HepG2 (cell line): ENCODE data around the gene SLC5A12. TPM values are rescaled to one million over a fixed set of nuclear protein-coding genes. Genes with fewer than 3 reads are reported as not detected.
A peak's percentile ranks its signal among the peaks of the same experiment; 100 is the strongest.

ENCODE experiments used
- ATAC-seq: fragments of 200-7000 bp; cut with Tn5 transposase; 3 replicates; pipeline ENCODE4 v1.9.1; 2020; ENCODE audit warnings: mild to moderate bottlenecking, moderate library complexity
- Bru-seq: library from RNA; stranded (reverse); fragments of 400-500 nt; gene quantifications from one replicate; lab custom pipeline; 2021; lab: Mats Ljungman, UMichigan
- BruChase-seq, 2 experiments: library from RNA; stranded (reverse); fragments of 400-500 nt; gene quantifications; one replicate each; lab custom pipeline; 2021; lab: Mats Ljungman, UMichigan
- BruUV-seq: library from RNA; stranded (reverse); fragments of 400-500 nt; replicated peaks from 2 replicates; lab custom pipeline; 2021; lab: Mats Ljungman, UMichigan
- CTCF ChIA-PET: fragments of 300-600 bp; formaldehyde crosslinking; extraction: SDS; loops from one replicate; lab custom pipeline; 2021; ENCODE audit warnings: low total read pairs, inconsistent platforms, low intra/inter-chr PET ratio; lab: Yijun Ruan, JAX
- POLR2A ChIA-PET: fragments of 350-600 bp; sonication (Branson Sonifier 250); formaldehyde crosslinking; loops from one replicate; lab custom pipeline; 2020; ENCODE audit warnings: antibody characterized with exemption, inconsistent platforms; lab: Yijun Ruan, JAX
- DNase-seq: peaks from one replicate; pipeline ENCODE4 v3.0.0-alpha.2; 2015; ENCODE audit warnings: low spot score
- FAIRE-seq: peaks from 3 replicates; lab custom pipeline; 2011; peaks lifted over from hg19 to GRCh38; lab: Jason Lieb, UNC
- H2AFZ ChIP-seq: one replicate; pipeline ENCODE4 v1.6.1; 2011; ENCODE audit warnings: low read length, inconsistent platforms
- H3K27ac ChIP-seq: fragments of 300-600 bp; 3 replicates; pipeline ENCODE4 v1.8.0; 2011; ENCODE audit warnings: mixed run types, mild to moderate bottlenecking, mixed read lengths, low read length, inconsistent platforms; ENCODE audit not compliant: insufficient read depth; ENCODE audit errors: extremely low read length
- H3K27me3 ChIP-seq, 2 experiments: fragments of 200-600 bp in 1 of 2; 2 replicates in 1 of 2; 3 replicates in 1 of 2; pipeline versions ENCODE4 v1.6.0 to v1.8.0; 2011; ENCODE audit warnings: low read length in 2 of 2, mild to moderate bottlenecking in 2 of 2, moderate library complexity in 2 of 2, inconsistent platforms in 1 of 2; ENCODE audit not compliant: insufficient read depth in 2 of 2, control insufficient read depth in 1 of 2
- H3K36me3 ChIP-seq, 2 experiments: fragments of 200-600 bp in 1 of 2; replicated peaks in 1 of 2; 2 replicates in 1 of 2; 3 replicates in 1 of 2; pipeline versions ENCODE4 v1.5.1 to v1.8.0; 2011; ENCODE audit warnings: low read length in 2 of 2, inconsistent platforms in 1 of 2; ENCODE audit not compliant: insufficient read depth in 2 of 2, control insufficient read depth in 1 of 2
- H3K4me1 ChIP-seq: 2 replicates; pipeline ENCODE4 v1.5.1; 2012; ENCODE audit warnings: low read length, inconsistent platforms; ENCODE audit not compliant: insufficient read depth
- H3K4me2 ChIP-seq: 2 replicates; pipeline ENCODE4 v1.6.0; 2011; ENCODE audit warnings: low read depth, low read length, inconsistent platforms
- H3K4me3 ChIP-seq, 3 experiments: fragments of 200-600 bp in 1 of 3; sonication (generic), shearing (Covaris generic) in 1 of 3; replicated peaks in 1 of 3; 2 replicates each; pipeline ENCODE4 v1.5.1; 2011 to 2016; ENCODE audit warnings: low read length in 3 of 3, inconsistent platforms in 2 of 3, low read depth in 2 of 3, mild to moderate bottlenecking in 2 of 3, control low read depth in 1 of 3, mixed read lengths in 1 of 3; ENCODE audit not compliant: insufficient read depth in 1 of 3
- H3K79me2 ChIP-seq: one replicate; pipeline ENCODE4 v1.6.1; 2011; ENCODE audit warnings: low read length, inconsistent platforms; ENCODE audit not compliant: insufficient read depth
- H3K9ac ChIP-seq: 2 replicates; pipeline ENCODE4 v1.6.0; 2011; ENCODE audit warnings: mild to moderate bottlenecking, low read depth, low read length, inconsistent platforms; ENCODE audit not compliant: insufficient read depth
- H3K9me3 ChIP-seq: 2 replicates; pipeline ENCODE4 v1.5.1; 2012; ENCODE audit warnings: mild to moderate bottlenecking, low read length
- H4K20me1 ChIP-seq: 2 replicates; pipeline ENCODE4 v1.6.0; 2011; ENCODE audit warnings: inconsistent platforms, mild to moderate bottlenecking, low read length, moderate library complexity; ENCODE audit not compliant: insufficient read depth
- CCDC6 ChIP-seq: sonication (generic); formaldehyde crosslinking; IDR thresholded peaks from 2 replicates; pipeline ENCODE4 v1.8.1; 2022; ENCODE audit warnings: mild to moderate bottlenecking, missing genetic modification reagents, moderate library complexity
- CEBPB ChIP-seq: IDR thresholded peaks from 2 replicates; pipeline ENCODE4 v1.6.1; 2011; ENCODE audit warnings: low read depth, low read length, improper control_type of control experiment, borderline replicate concordance
- HES4 ChIP-seq: sonication (generic); formaldehyde crosslinking; IDR thresholded peaks from 2 replicates; pipeline ENCODE4 v1.9.0; 2021; ENCODE audit warnings: mild to moderate bottlenecking, missing genetic modification reagents, borderline replicate concordance
- KMT2A ChIP-seq: sonication (generic); formaldehyde crosslinking; IDR thresholded peaks from 2 replicates; pipeline ENCODE4 v1.4.0; 2020; ENCODE audit warnings: missing genetic modification reagents
- MAFF ChIP-seq: IDR thresholded peaks from 2 replicates; pipeline ENCODE4 v1.6.1; 2011; ENCODE audit warnings: low read depth, low read length, improper control_type of control experiment
- MAFK ChIP-seq, 2 experiments: IDR thresholded peaks in 1 of 2; conservative IDR thresholded peaks in 1 of 2; 2 replicates each; pipeline ENCODE4 v1.6.1; 2011; ENCODE audit warnings: improper control_type of control experiment in 2 of 2, low read length in 2 of 2
- POLR2AphosphoS5 ChIP-seq: IDR thresholded peaks from 2 replicates; pipeline ENCODE4 v1.6.1; 2012; ENCODE audit warnings: low read depth, low read length
- SP1 ChIP-seq, 2 experiments: fragments of 450-650 bp in 1 of 2; sonication (generic) in 1 of 2; formaldehyde crosslinking in 1 of 2; IDR thresholded peaks; 2 replicates each; pipeline versions ENCODE4 v1.4.0 to v1.6.1; 2016 to 2020; ENCODE audit warnings: missing genetic modification reagents in 1 of 2
- SSRP1 ChIP-seq: IDR thresholded peaks from 2 replicates; pipeline ENCODE4 v1.6.1; 2016; ENCODE audit warnings: control low read depth
- TMF1 ChIP-seq: sonication (generic); formaldehyde crosslinking; IDR thresholded peaks from 2 replicates; pipeline ENCODE4 v1.8.1; 2022; ENCODE audit warnings: low read depth, missing genetic modification reagents
- TSC22D2 ChIP-seq: sonication (generic); formaldehyde crosslinking; IDR thresholded peaks from 2 replicates; pipeline ENCODE4 v1.5.1; 2020; ENCODE audit warnings: missing genetic modification reagents, mild to moderate bottlenecking, borderline replicate concordance
- XBP1 ChIP-seq: sonication (generic); formaldehyde crosslinking; IDR thresholded peaks from 2 replicates; pipeline ENCODE4 v1.5.0; 2020; ENCODE audit warnings: missing genetic modification reagents
- ZFP90 ChIP-seq: sonication (generic); formaldehyde crosslinking; IDR thresholded peaks from 2 replicates; pipeline ENCODE4 v1.8.0; 2022; ENCODE audit warnings: missing genetic modification reagents, mild to moderate bottlenecking, inconsistent platforms, borderline replicate concordance
- ZNF230 ChIP-seq: sonication (generic); formaldehyde crosslinking; IDR thresholded peaks from 2 replicates; pipeline ENCODE4 v1.4.0; 2020; ENCODE audit warnings: mild to moderate bottlenecking, missing genetic modification reagents
- ZSCAN22 ChIP-seq: sonication (generic); formaldehyde crosslinking; IDR thresholded peaks from 2 replicates; pipeline ENCODE4 v1.4.0; 2020; ENCODE audit warnings: mild to moderate bottlenecking, missing genetic modification reagents
- WGBS: methylation state at CpG from one replicate; pipeline ENCODE4 v1.1.6; 2017; ENCODE audit warnings: low lambda C conversion rate; 5-methylcytosine and 5-hydroxymethylcytosine counted together
- in situ Hi-C: cut with HindIII; loops from 2 replicates; pipeline ENCODE4 v1.10.0; 2017; ENCODE audit warnings: low pct_unique_long_range_greater_than_20kb; ENCODE audit not compliant: extremely low pct_ligation_motif_present
- intact Hi-C: fragments of 100-400 bp; cut with micrococcal nuclease; formaldehyde crosslinking; loops from one replicate; pipeline ENCODE4 v1.10.0; 2022; ENCODE audit not compliant: unreplicated experiment
- long read RNA-seq, 2 experiments: library from RNA in 1 of 2; library from polyadenylated mRNA in 1 of 2; stranded (forward) in 1 of 2; unstranded in 1 of 2; transcript quantifications; one replicate each; pipeline ENCODE4 v2.0.0, GENCODE V29; 2019 to 2022
- polyA minus RNA-seq, 3 experiments: library from RNA; depleted of rRNA, polyadenylated mRNA; stranded (reverse); fragments of >200 nt; gene quantifications; 2 replicates each; pipeline ENCODE4 v1.2.3, GENCODE V29; 2011; ENCODE audit warnings: low replicate concordance in 1 of 3
- polyA plus RNA-seq, 8 experiments: library from polyadenylated mRNA; depleted of rRNA in 3 of 8; stranded (reverse) in 7 of 8; unstranded in 1 of 8; fragments of >200 nt; fragmentation: Illumina TruSeq in 4 of 8; extraction: Trizol in 4 of 8; gene quantifications; 2 replicates each; pipeline versions ENCODE4 v1.2.1 to v1.2.3, GENCODE V29; 2011 to 2016; ENCODE audit warnings: low read depth in 4 of 8, missing spikeins in 1 of 8, mixed read lengths in 1 of 8; ENCODE audit not compliant: insufficient read depth in 1 of 8
- total RNA-seq, 5 experiments: library from RNA; depleted of rRNA; stranded (reverse); fragments of >200 nt; fragmentation: Illumina TruSeq; extraction: Trizol; gene quantifications; 2 replicates each; pipeline ENCODE4 v1.2.3, GENCODE V29; 2016; ENCODE audit warnings: low read depth in 1 of 5
- TF ChIP-seq, protein P1 (sequence below): sonication (generic); formaldehyde crosslinking; IDR thresholded peaks from 2 replicates; pipeline ENCODE4 v1.8.0; 2022; ENCODE audit warnings: missing genetic modification reagents, mild to moderate bottlenecking, borderline replicate concordance
- TF ChIP-seq, protein P2 (sequence below): sonication (generic); formaldehyde crosslinking; IDR thresholded peaks from 2 replicates; pipeline ENCODE4 v1.4.0; 2020; ENCODE audit warnings: mild to moderate bottlenecking, missing genetic modification reagents

The SLC5A12 gene, protein sequence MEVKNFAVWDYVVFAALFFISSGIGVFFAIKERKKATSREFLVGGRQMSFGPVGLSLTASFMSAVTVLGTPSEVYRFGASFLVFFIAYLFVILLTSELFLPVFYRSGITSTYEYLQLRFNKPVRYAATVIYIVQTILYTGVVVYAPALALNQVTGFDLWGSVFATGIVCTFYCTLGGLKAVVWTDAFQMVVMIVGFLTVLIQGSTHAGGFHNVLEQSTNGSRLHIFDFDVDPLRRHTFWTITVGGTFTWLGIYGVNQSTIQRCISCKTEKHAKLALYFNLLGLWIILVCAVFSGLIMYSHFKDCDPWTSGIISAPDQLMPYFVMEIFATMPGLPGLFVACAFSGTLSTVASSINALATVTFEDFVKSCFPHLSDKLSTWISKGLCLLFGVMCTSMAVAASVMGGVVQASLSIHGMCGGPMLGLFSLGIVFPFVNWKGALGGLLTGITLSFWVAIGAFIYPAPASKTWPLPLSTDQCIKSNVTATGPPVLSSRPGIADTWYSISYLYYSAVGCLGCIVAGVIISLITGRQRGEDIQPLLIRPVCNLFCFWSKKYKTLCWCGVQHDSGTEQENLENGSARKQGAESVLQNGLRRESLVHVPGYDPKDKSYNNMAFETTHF
- total RNA-seq (2016; rRNA removed; fragmentation: Illumina TruSeq; extraction: Trizol) (not detected in 2 replicates), polyA plus RNA-seq (2011; rRNA removed) (not detected in 2 replicates), polyA minus RNA-seq (2011; rRNA and poly(A)+ RNA removed; ENCODE audit: low replicate concordance) (0.26 TPM in 1 of 2 replicates, not detected in the other), Bru-seq, nascent RNA (percentile 2 among the genes with signal in this experiment), BruChase-seq, experiment 1, labeled RNA remaining after a 6-hour chase (not detected), BruChase-seq, experiment 2, labeled RNA remaining after a 2-hour chase (not detected)
- not detected in 2 replicates for total RNA-seq (2016; cell fraction: cytosol; rRNA removed; fragmentation: Illumina TruSeq; extraction: Trizol; ENCODE audit: low read depth)
- not detected in 2 replicates for total RNA-seq (2016; cell fraction: insoluble cytoplasmic fraction; rRNA removed; fragmentation: Illumina TruSeq; extraction: Trizol)
- total RNA-seq (2016; cell fraction: membrane; rRNA removed; fragmentation: Illumina TruSeq; extraction: Trizol), result not detected in 2 replicates
- not detected in 2 replicates for total RNA-seq (2016; cell fraction: nucleus; rRNA removed; fragmentation: Illumina TruSeq; extraction: Trizol)
- polyA plus RNA-seq (2011; cell fraction: cytosol; rRNA removed), result not detected in 2 replicates
- polyA plus RNA-seq (2011; cell fraction: nucleus; rRNA removed), result not detected in 2 replicates
- polyA plus RNA-seq (2012), result not detected in 2 replicates
- polyA plus RNA-seq (2016; cell fraction: cytosol; fragmentation: Illumina TruSeq; extraction: Trizol; ENCODE audit: low read depth), result not detected in 2 replicates
- polyA plus RNA-seq (2016; cell fraction: insoluble cytoplasmic fraction; fragmentation: Illumina TruSeq; extraction: Trizol; ENCODE audit: low read depth), result not detected in 2 replicates
- polyA plus RNA-seq (2016; cell fraction: membrane; fragmentation: Illumina TruSeq; extraction: Trizol; ENCODE audit: low read depth), result not detected in 2 replicates
- not detected in 2 replicates for polyA plus RNA-seq (2016; cell fraction: nucleus; fragmentation: Illumina TruSeq; extraction: Trizol; ENCODE audit: insufficient read depth, low read depth)
- not detected in 2 replicates for polyA minus RNA-seq (2011; cell fraction: cytosol; rRNA and poly(A)+ RNA removed)
- polyA minus RNA-seq (2011; cell fraction: nucleus; rRNA and poly(A)+ RNA removed), result not detected in 2 replicates
- long read RNA-seq, experiment 1, result 0 reads
- long read RNA-seq, experiment 2, result 0 reads

DNA sequence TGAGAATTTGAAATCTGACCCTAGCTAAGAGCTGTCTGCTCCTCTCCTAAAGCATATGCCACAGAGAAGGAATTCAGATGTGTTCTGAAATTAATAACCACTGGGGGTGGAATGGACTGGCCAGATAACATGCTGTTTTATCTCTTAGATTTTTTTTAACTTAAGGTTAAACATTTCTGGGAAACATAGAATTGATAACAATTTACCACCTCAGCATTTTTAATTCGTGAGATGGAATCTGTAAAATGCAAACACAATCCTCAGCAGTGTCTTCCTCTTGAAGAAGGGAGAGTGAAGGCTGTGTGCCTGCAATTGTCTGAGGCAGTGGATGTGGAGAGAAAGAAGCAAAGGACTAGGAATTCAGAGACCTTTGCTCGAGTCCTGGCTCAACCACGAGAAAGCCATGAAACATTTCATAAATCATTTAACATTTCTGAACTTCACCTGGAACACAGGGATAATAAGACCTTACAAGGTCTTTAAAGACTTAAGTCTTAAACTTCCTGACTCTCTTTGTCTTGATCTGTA is at the start of gene SLC5A12:
Gene SLC5A12, minus strand, starts transcription at position 113 of the 528 bp plus-strand sequence. CDS start 346 bp downstream, outside the sequence.
- Histone ChIP-seq H3K79me2 (no peaks in the 10 kb centered on the region), H3K4me1 (no peaks in the 10 kb centered on the region), H4K20me1 (no peaks in the 10 kb centered on the region), H2AFZ (no peak within 1 kb of the TSS), H3K27ac (no peak within 1 kb of the TSS), H3K4me3 (no peak within 1 kb of the TSS), H3K9ac (no peak within 1 kb of the TSS), H3K36me3 (no peaks in the 10 kb centered on the region), H3K27me3 (no peaks in the 10 kb centered on the region), H3K9me3 (no peaks in the 10 kb centered on the region), H3K4me2 (no peak within 1 kb of the TSS)
- no peak for ATAC-seq
- ChIA-PET POLR2A (no interaction called here), CTCF (no interaction called here)
- in situ Hi-C loops (no loop called here), intact Hi-C loops (no loop called here)
- no peak for DNase-seq
- BruUV-seq, result no TSS peak
- WGBS, result 0% methylated on average over 3 of the region's 3 CpGs
- no peak for FAIRE-seq
- TF ChIP-seq CCDC6 (CRISPR knock-in tag) (no peak), XBP1 (CRISPR knock-in tag) (no peak), ZSCAN22 (CRISPR knock-in tag) (no peak), TSC22D2 (CRISPR knock-in tag) (no peak), TMF1 (no peak), POLR2AphosphoS5 (no peak), HES4 (CRISPR knock-in tag) (no peak), ZNF230 (CRISPR knock-in tag) (no peak), SSRP1 (no peak), KMT2A (CRISPR knock-in tag) (no peak), SP1 (IDR thresholded peaks at IDR 0.05) (no peak), SP1 (CRISPR knock-in tag; IDR thresholded peaks at IDR 0.05) (no peak), CEBPB (no peak), ZFP90 (CRISPR knock-in tag) (no peak), MAFK (conservative IDR thresholded peaks at IDR 0.05 in 1 of 2, IDR thresholded peaks at IDR 0.05 in 1 of 2; ENCODE audit: low read length in 2 of 2) (peak; percentile 82 to 89), MAFF (peak; percentile 85)
- TF ChIP-seq, protein P1, sequence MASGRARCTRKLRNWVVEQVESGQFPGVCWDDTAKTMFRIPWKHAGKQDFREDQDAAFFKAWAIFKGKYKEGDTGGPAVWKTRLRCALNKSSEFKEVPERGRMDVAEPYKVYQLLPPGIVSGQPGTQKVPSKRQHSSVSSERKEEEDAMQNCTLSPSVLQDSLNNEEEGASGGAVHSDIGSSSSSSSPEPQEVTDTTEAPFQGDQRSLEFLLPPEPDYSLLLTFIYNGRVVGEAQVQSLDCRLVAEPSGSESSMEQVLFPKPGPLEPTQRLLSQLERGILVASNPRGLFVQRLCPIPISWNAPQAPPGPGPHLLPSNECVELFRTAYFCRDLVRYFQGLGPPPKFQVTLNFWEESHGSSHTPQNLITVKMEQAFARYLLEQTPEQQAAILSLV (CRISPR knock-in tag), result no peak
- TF ChIP-seq, protein P2, sequence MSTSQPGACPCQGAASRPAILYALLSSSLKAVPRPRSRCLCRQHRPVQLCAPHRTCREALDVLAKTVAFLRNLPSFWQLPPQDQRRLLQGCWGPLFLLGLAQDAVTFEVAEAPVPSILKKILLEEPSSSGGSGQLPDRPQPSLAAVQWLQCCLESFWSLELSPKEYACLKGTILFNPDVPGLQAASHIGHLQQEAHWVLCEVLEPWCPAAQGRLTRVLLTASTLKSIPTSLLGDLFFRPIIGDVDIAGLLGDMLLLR (CRISPR knock-in tag), result no peak
